WTC11 (cell line): ENCODE measurements around the gene EFCC1. TPM values are rescaled to one million over a fixed set of nuclear protein-coding genes. Genes with fewer than 3 reads are reported as not detected.

Experiments
- ATAC-seq: fragments of 200-7000 bp; cut with Tn5 transposase; 2 replicates; pipeline ENCODE4 v1.10.0; 2021; ENCODE audit warnings: mild to moderate bottlenecking, moderate library complexity
- CTCF ChIA-PET: fragments of 300-600 bp; sonication (Branson Sonifier 250); formaldehyde crosslinking; loops from one replicate; lab custom pipeline; 2021; ENCODE audit warnings: antibody characterized with exemption; lab: Charles Lee
- POLR2A ChIA-PET: fragments of 350-600 bp; sonication (Branson Sonifier 250); formaldehyde crosslinking; loops from one replicate; lab custom pipeline; 2021; ENCODE audit warnings: antibody characterized with exemption; lab: Charles Lee
- DNase-seq: peaks from one replicate; pipeline ENCODE4 v3.0.0; 2021; ENCODE audit warnings: low spot score
- H3K27ac Mint-ChIP-seq: 2 replicates; pipeline ENCODE4 v1.8.0; 2021; ENCODE audit warnings: mixed read lengths
- H3K27me3 Mint-ChIP-seq: 2 replicates; pipeline ENCODE4 v1.8.0; 2021; ENCODE audit warnings: low read depth, mild to moderate bottlenecking, moderate library complexity, mixed read lengths
- H3K36me3 Mint-ChIP-seq: 2 replicates; pipeline ENCODE4 v1.8.0; 2021; ENCODE audit warnings: mixed read lengths
- H3K4me1 Mint-ChIP-seq: 2 replicates; pipeline ENCODE4 v1.8.0; 2022; ENCODE audit warnings: mixed read lengths
- H3K4me3 Mint-ChIP-seq: 2 replicates; pipeline ENCODE4 v1.8.0; 2021; ENCODE audit warnings: mild to moderate bottlenecking, moderate library complexity, mixed read lengths
- H3K9me3 Mint-ChIP-seq: 2 replicates; pipeline ENCODE4 v1.8.0; 2021; ENCODE audit warnings: mixed read lengths
- ARID4B ChIP-seq: sonication (generic); formaldehyde crosslinking; IDR thresholded peaks from 2 replicates; pipeline ENCODE4 v1.8.0; 2023; ENCODE audit warnings: missing genetic modification reagents, mild to moderate bottlenecking, borderline replicate concordance
- E2F1 ChIP-seq: sonication (generic); formaldehyde crosslinking; IDR thresholded peaks from 2 replicates; pipeline ENCODE4 v1.8.0; 2022; ENCODE audit warnings: mild to moderate bottlenecking, missing genetic modification reagents
- ETV6 ChIP-seq: sonication (generic); formaldehyde crosslinking; IDR thresholded peaks from 2 replicates; pipeline ENCODE4 v1.8.1; 2022; ENCODE audit warnings: mild to moderate bottlenecking, missing genetic modification reagents
- GABPB1 ChIP-seq: sonication (generic); formaldehyde crosslinking; IDR thresholded peaks from 2 replicates; pipeline ENCODE4 v1.8.1; 2023; ENCODE audit warnings: mild to moderate bottlenecking, missing genetic modification reagents
- MXD4 ChIP-seq: fragments of 250-450 bp; sonication (Bioruptor Pico); IDR thresholded peaks from 2 replicates; pipeline ENCODE4 v1.8.0; 2021; ENCODE audit warnings: mild to moderate bottlenecking, moderate library complexity, borderline replicate concordance
- NR1H2 ChIP-seq: sonication (generic); formaldehyde crosslinking; IDR thresholded peaks from 2 replicates; pipeline ENCODE4 v1.9.0; 2021; ENCODE audit warnings: mild to moderate bottlenecking, moderate library complexity, missing genetic modification reagents
- NR2C2 ChIP-seq: sonication (generic); formaldehyde crosslinking; IDR thresholded peaks from 2 replicates; pipeline ENCODE4 v1.8.0; 2022; ENCODE audit warnings: mild to moderate bottlenecking, missing genetic modification reagents
- RELA ChIP-seq: sonication (generic); formaldehyde crosslinking; IDR thresholded peaks from 2 replicates; pipeline ENCODE4 v1.8.1; 2022; ENCODE audit warnings: missing genetic modification reagents, mild to moderate bottlenecking, borderline replicate concordance
- STAT6 ChIP-seq: sonication (generic); formaldehyde crosslinking; conservative IDR thresholded peaks from 2 replicates; pipeline ENCODE4 v1.8.1; 2023; ENCODE audit warnings: mild to moderate bottlenecking, low read depth, missing genetic modification reagents, moderate library complexity
- ZNF219 ChIP-seq: sonication (generic); formaldehyde crosslinking; IDR thresholded peaks from 2 replicates; pipeline ENCODE4 v1.8.0; 2023; ENCODE audit warnings: missing genetic modification reagents, mild to moderate bottlenecking, borderline replicate concordance
- ZNF396 ChIP-seq: fragments of 250-450 bp; sonication (Bioruptor Pico); IDR thresholded peaks from 2 replicates; pipeline ENCODE4 v1.8.0; 2021; ENCODE audit warnings: mild to moderate bottlenecking, moderate library complexity, borderline replicate concordance
- ZNF416 ChIP-seq: fragments of 250-450 bp; sonication (Bioruptor Pico); IDR thresholded peaks from 2 replicates; pipeline ENCODE4 v1.9.0; 2021; ENCODE audit warnings: mild to moderate bottlenecking, inconsistent platforms
- total RNA-seq: library from RNA; stranded (reverse); gene quantifications from 3 replicates; pipeline ENCODE4 v1.2.3, GENCODE V29; 2021
- TF ChIP-seq, protein P1 (sequence below): sonication (generic); formaldehyde crosslinking; IDR thresholded peaks from 2 replicates; pipeline ENCODE4 v1.8.0; 2022; ENCODE audit warnings: mild to moderate bottlenecking, missing genetic modification reagents
- TF ChIP-seq, protein P2 (sequence below): sonication (generic); formaldehyde crosslinking; IDR thresholded peaks from 2 replicates; pipeline ENCODE4 v1.8.0; 2022; ENCODE audit warnings: mild to moderate bottlenecking, missing genetic modification reagents
- TF ChIP-seq, protein P3 (sequence below): sonication (generic); formaldehyde crosslinking; IDR thresholded peaks from 2 replicates; pipeline ENCODE4 v1.8.0; 2022; ENCODE audit warnings: mild to moderate bottlenecking, missing genetic modification reagents
- TF ChIP-seq, protein P4 (sequence below): sonication (generic); formaldehyde crosslinking; IDR thresholded peaks from 2 replicates; pipeline ENCODE4 v1.8.1; 2023; ENCODE audit warnings: mild to moderate bottlenecking, missing genetic modification reagents
- TF ChIP-seq, protein P5 (sequence below): sonication (generic); formaldehyde crosslinking; IDR thresholded peaks from 2 replicates; pipeline ENCODE4 v1.8.1; 2022; ENCODE audit warnings: missing genetic modification reagents, borderline replicate concordance

Gene EFCC1
- total RNA-seq, 1 experiment from 2014 or later = 0.31 TPM

GRCh38 chr3:129045675-129046036 is 44.6 kb downstream of the EFCC1 start:
- peaks cover 46% of the 10 kb centered on the region for H3K27me3 Mint-ChIP-seq
- DNase-seq = peak; percentile 71
- H3K36me3 Mint-ChIP-seq = peaks cover 6% of the 10 kb centered on the region
- peaks cover 14% of the 10 kb centered on the region for H3K4me1 Mint-ChIP-seq
- peaks cover 16% of the 10 kb centered on the region for H3K9me3 Mint-ChIP-seq
- ChIA-PET POLR2A (interaction anchor here (0.9 kb wide), 1 partner anchor 75 kb away, joined by 5 read pairs; no protein-coding TSS in a partner anchor), CTCF (interaction anchor here (1.0 to 2.0 kb wide), 11 partner anchors 9 to 116 kb away, joined by 3 to 23 read pairs (median 4); partner anchors contain the start of gene RAB43)
- peak overlapping the region; percentile 52 for H3K4me3 Mint-ChIP-seq
- no peak overlapping the region for H3K27ac Mint-ChIP-seq
- ATAC-seq = peak; percentile 74
- TF ChIP-seq NR2C2 = no peak
- no peak for TF ChIP-seq GABPB1
- TF ChIP-seq, protein P1, sequence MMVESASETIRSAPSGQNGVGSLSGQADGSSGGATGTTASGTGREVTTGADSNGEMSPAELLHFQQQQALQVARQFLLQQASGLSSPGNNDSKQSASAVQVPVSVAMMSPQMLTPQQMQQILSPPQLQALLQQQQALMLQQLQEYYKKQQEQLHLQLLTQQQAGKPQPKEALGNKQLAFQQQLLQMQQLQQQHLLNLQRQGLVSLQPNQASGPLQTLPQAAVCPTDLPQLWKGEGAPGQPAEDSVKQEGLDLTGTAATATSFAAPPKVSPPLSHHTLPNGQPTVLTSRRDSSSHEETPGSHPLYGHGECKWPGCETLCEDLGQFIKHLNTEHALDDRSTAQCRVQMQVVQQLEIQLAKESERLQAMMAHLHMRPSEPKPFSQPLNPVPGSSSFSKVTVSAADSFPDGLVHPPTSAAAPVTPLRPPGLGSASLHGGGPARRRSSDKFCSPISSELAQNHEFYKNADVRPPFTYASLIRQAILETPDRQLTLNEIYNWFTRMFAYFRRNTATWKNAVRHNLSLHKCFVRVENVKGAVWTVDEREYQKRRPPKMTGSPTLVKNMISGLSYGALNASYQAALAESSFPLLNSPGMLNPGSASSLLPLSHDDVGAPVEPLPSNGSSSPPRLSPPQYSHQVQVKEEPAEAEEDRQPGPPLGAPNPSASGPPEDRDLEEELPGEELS (CRISPR knock-in tag) = peak; percentile 56; the same call in 1 of the 2 replicates
- TF ChIP-seq, protein P2, sequence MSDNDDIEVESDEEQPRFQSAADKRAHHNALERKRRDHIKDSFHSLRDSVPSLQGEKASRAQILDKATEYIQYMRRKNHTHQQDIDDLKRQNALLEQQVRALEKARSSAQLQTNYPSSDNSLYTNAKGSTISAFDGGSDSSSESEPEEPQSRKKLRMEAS (CRISPR knock-in tag) = peak; percentile 70; the same call in 1 of the 2 replicates
- no peak for TF ChIP-seq STAT6 (CRISPR knock-in tag)
- TF ChIP-seq MXD4 = no peak
- no peak for TF ChIP-seq ZNF219 (CRISPR knock-in tag)
- TF ChIP-seq ZNF396 (CRISPR knock-in tag) = no peak
- TF ChIP-seq ARID4B (CRISPR knock-in tag) = no peak
- no peak for TF ChIP-seq ZNF416 (CRISPR knock-in tag)
- no peak for TF ChIP-seq ETV6 (CRISPR knock-in tag)
- TF ChIP-seq, protein P3, sequence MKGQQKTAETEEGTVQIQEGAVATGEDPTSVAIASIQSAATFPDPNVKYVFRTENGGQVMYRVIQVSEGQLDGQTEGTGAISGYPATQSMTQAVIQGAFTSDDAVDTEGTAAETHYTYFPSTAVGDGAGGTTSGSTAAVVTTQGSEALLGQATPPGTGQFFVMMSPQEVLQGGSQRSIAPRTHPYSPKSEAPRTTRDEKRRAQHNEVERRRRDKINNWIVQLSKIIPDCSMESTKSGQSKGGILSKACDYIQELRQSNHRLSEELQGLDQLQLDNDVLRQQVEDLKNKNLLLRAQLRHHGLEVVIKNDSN (CRISPR knock-in tag) = 0 out of 2 replicates have a peak, but pooled peaks have one; percentile 16

GRCh38 chr3:129046037-129046731 is 45.1 kb downstream of the EFCC1 start:
- DNase-seq (peak; percentile 78), ATAC-seq (peak; percentile 88)
- H3K9me3 Mint-ChIP-seq = peaks cover 16% of the 10 kb centered on the region
- ChIA-PET CTCF (interaction anchor here (0.7 to 2.0 kb wide), 21 partner anchors 9 to 119 kb away, joined by 3 to 23 read pairs (median 4); partner anchors contain the start of genes CFAP92 and RAB43), POLR2A (interaction anchor here (0.8 to 0.9 kb wide), 2 partner anchors 53 to 76 kb away, joined by 3 to 5 read pairs; partner anchors contain the start of gene CFAP92)
- peaks cover 14% of the 10 kb centered on the region for H3K4me1 Mint-ChIP-seq
- H3K27me3 Mint-ChIP-seq = peaks cover 46% of the 10 kb centered on the region
- H3K27ac Mint-ChIP-seq = no peak overlapping the region
- H3K36me3 Mint-ChIP-seq = peaks cover 6% of the 10 kb centered on the region
- H3K4me3 Mint-ChIP-seq = peak overlapping the region; percentile 49
- TF ChIP-seq E2F1 (CRISPR knock-in tag) (no peak), NR1H2 (no peak), RELA (CRISPR knock-in tag) (no peak)
- TF ChIP-seq, protein P4, sequence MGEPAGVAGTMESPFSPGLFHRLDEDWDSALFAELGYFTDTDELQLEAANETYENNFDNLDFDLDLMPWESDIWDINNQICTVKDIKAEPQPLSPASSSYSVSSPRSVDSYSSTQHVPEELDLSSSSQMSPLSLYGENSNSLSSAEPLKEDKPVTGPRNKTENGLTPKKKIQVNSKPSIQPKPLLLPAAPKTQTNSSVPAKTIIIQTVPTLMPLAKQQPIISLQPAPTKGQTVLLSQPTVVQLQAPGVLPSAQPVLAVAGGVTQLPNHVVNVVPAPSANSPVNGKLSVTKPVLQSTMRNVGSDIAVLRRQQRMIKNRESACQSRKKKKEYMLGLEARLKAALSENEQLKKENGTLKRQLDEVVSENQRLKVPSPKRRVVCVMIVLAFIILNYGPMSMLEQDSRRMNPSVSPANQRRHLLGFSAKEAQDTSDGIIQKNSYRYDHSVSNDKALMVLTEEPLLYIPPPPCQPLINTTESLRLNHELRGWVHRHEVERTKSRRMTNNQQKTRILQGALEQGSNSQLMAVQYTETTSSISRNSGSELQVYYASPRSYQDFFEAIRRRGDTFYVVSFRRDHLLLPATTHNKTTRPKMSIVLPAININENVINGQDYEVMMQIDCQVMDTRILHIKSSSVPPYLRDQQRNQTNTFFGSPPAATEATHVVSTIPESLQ (CRISPR knock-in tag) = no peak
- TF ChIP-seq, protein P2 (CRISPR knock-in tag) = peak; percentile 22; the same call in 1 of the 2 replicates
- TF ChIP-seq, protein P5, sequence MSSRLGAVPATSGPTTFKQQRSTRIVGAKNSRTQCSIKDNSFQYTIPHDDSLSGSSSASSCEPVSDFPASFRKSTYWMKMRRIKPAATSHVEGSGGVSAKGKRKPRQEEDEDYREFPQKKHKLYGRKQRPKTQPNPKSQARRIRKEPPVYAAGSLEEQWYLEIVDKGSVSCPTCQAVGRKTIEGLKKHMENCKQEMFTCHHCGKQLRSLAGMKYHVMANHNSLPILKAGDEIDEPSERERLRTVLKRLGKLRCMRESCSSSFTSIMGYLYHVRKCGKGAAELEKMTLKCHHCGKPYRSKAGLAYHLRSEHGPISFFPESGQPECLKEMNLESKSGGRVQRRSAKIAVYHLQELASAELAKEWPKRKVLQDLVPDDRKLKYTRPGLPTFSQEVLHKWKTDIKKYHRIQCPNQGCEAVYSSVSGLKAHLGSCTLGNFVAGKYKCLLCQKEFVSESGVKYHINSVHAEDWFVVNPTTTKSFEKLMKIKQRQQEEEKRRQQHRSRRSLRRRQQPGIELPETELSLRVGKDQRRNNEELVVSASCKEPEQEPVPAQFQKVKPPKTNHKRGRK (CRISPR knock-in tag) = no peak
